Measurements from ENCODE around the gene CACNA2D4. TPM values are rescaled to one million over a fixed set of nuclear protein-coding genes. Genes with fewer than 3 reads are reported as not detected.

CACNA2D4 gene
- total RNA-seq, 1 donor from 2014 or later: 7.0 TPM

- no peak overlapping the region for H3K27ac ChIP-seq
- peaks cover 18% of the 10 kb centered on the region for H3K27me3 ChIP-seq (ENCODE audit: low read depth)
- TF ChIP-seq CTCF (IDR thresholded peaks at IDR 0.05): no peak
- ATAC-seq (no peak), DNase-seq (no peak)
- H3K4me3 ChIP-seq: no peak overlapping the region
- no peaks in the 10 kb centered on the region for H3K36me3 ChIP-seq
- intact Hi-C loops (cut with DNase I): no loop called here
- no peaks in the 10 kb centered on the region for H3K9me3 ChIP-seq
- no peaks in the 10 kb centered on the region for H3K4me1 ChIP-seq
These were observed 54.0 kb downstream of the CACNA2D4 start for GRCh38 chr12:1864456-1864855.

GRCh38 chr12:1863823-1864222, 54.6 kb downstream of the CACNA2D4 start:
- TF ChIP-seq CTCF (IDR thresholded peaks at IDR 0.05): no peak
- Histone ChIP-seq H3K4me3 (no peak overlapping the region), H3K4me1 (no peaks in the 10 kb centered on the region), H3K9me3 (no peaks in the 10 kb centered on the region), H3K27me3 (ENCODE audit: low read depth) (peaks cover 18% of the 10 kb centered on the region), H3K36me3 (no peaks in the 10 kb centered on the region), H3K27ac (no peak overlapping the region)
- no peak for DNase-seq
- intact Hi-C loops (cut with DNase I): no loop called here
- ATAC-seq: no peak

- no peak for DNase-seq
- Histone ChIP-seq H3K27me3 (ENCODE audit: low read depth) (peaks cover 20% of the 10 kb centered on the region), H3K4me3 (no peak overlapping the region), H3K4me1 (no peaks in the 10 kb centered on the region), H3K36me3 (no peaks in the 10 kb centered on the region), H3K9me3 (no peaks in the 10 kb centered on the region), H3K27ac (no peak overlapping the region)
- TF ChIP-seq CTCF (IDR thresholded peaks at IDR 0.05): no peak
- intact Hi-C loops (cut with DNase I): no loop called here
- ATAC-seq: no peak
These were observed 55.5 kb downstream of the CACNA2D4 start for GRCh38 chr12:1862973-1863372.

GRCh38 chr12:1859643-1860042, 58.8 kb downstream of the CACNA2D4 start:
- no peaks in the 10 kb centered on the region for H3K4me1 ChIP-seq
- no peak for ATAC-seq
- no peak overlapping the region for H3K4me3 ChIP-seq
- intact Hi-C loops (cut with DNase I): no loop called here
- H3K27me3 ChIP-seq (ENCODE audit: low read depth): peaks cover 7% of the 10 kb centered on the region
- H3K9me3 ChIP-seq: peaks cover 6% of the 10 kb centered on the region
- H3K27ac ChIP-seq: no peak overlapping the region
- no peaks in the 10 kb centered on the region for H3K36me3 ChIP-seq
- no peak for DNase-seq
- no peak for TF ChIP-seq CTCF (IDR thresholded peaks at IDR 0.05)

GRCh38 chr12:1858456-1858855, 60.0 kb downstream of the CACNA2D4 start:
- no peaks in the 10 kb centered on the region for H3K4me1 ChIP-seq
- intact Hi-C loops (cut with DNase I): no loop called here
- no peak overlapping the region for H3K27ac ChIP-seq
- no peaks in the 10 kb centered on the region for H3K36me3 ChIP-seq
- DNase-seq (no peak), ATAC-seq (no peak)
- H3K4me3 ChIP-seq: no peak overlapping the region
- TF ChIP-seq CTCF (IDR thresholded peaks at IDR 0.05): no peak
- H3K9me3 ChIP-seq: peaks cover 6% of the 10 kb centered on the region
- peaks cover 3% of the 10 kb centered on the region for H3K27me3 ChIP-seq (ENCODE audit: low read depth)

- Histone ChIP-seq H3K4me1 (no peaks in the 10 kb centered on the region), H3K9me3 (peaks cover 6% of the 10 kb centered on the region), H3K27ac (no peak overlapping the region), H3K27me3 (ENCODE audit: low read depth) (peaks cover 3% of the 10 kb centered on the region), H3K36me3 (no peaks in the 10 kb centered on the region), H3K4me3 (no peak overlapping the region)
- no peak for DNase-seq
- no peak for ATAC-seq
- no peak for TF ChIP-seq CTCF (IDR thresholded peaks at IDR 0.05)
- intact Hi-C loops (cut with DNase I): no loop called here
These were observed 60.6 kb downstream of the CACNA2D4 start for GRCh38 chr12:1857821-1858220.
